Ascending aorta (tissue), 2 donors: Measurements from ENCODE around the gene NRP2. TPM values are rescaled to one million over a fixed set of nuclear protein-coding genes. Genes with fewer than 3 reads are reported as not detected.

ENCODE experiments used
- DNase-seq, 2 donors: peaks; one replicate each; pipeline ENCODE4 v3.0.0-alpha.2; 2019; ENCODE audit warnings: low spot score in 2 of 2
- H3K27ac ChIP-seq, 2 donors: fragments of 200-600 bp; sonication (generic); one replicate each; pipeline ENCODE4 v1.5.1; 2016 to 2017; ENCODE audit warnings: mild to moderate bottlenecking in 1 of 2
- H3K27me3 ChIP-seq: fragments of 200-600 bp; sonication (generic); one replicate; pipeline ENCODE4 v1.5.1; 2017
- H3K36me3 ChIP-seq, 2 donors: fragments of 200-600 bp; sonication (generic); one replicate each; pipeline ENCODE4 v1.5.1; 2016
- H3K4me1 ChIP-seq, 2 donors: fragments of 200-600 bp; sonication (generic); one replicate each; pipeline ENCODE4 v1.5.1; 2016 to 2017; ENCODE audit warnings: mild to moderate bottlenecking in 1 of 2
- H3K4me3 ChIP-seq, 2 donors: fragments of 200-600 bp; sonication (generic); one replicate each; pipeline ENCODE4 v1.5.1; 2016 to 2017; ENCODE audit warnings: mild to moderate bottlenecking in 1 of 2
- H3K9me3 ChIP-seq, 2 donors: fragments of 200-600 bp; sonication (generic); one replicate each; pipeline ENCODE4 v1.5.1; 2016
- CTCF ChIP-seq, 3 experiments: fragments of 200-600 bp in 2 of 3; fragments of 450-650 bp in 1 of 3; sonication (generic) in 2 of 3; IDR thresholded peaks; one replicate each; pipeline ENCODE4 v1.5.1; 2016 to 2019; ENCODE audit warnings: antibody characterized with exemption in 3 of 3, mild to moderate bottlenecking in 1 of 3, moderate library complexity in 1 of 3
- intact Hi-C: fragments of 100-400 bp; cut with DNase I; formaldehyde crosslinking; loops from one replicate; pipeline ENCODE4 v1.15.1; 2023
- total RNA-seq: library from RNA; depleted of rRNA; stranded (reverse); fragments of >200 nt; gene quantifications from one replicate; pipeline ENCODE4 v1.1.0, GENCODE V29; 2016

The NRP2 gene
- total RNA-seq, 1 donor from 2014 or later: 39.7 TPM

GRCh38 chr2:205743137-205743536, 60.8 kb downstream of the NRP2 start:
- no peak for DNase-seq
- TF ChIP-seq CTCF (IDR thresholded peaks at IDR 0.05): no peak
- intact Hi-C loops: no loop called here
- H3K36me3 ChIP-seq: peaks cover 30 to 41% of the 10 kb centered on the region in 2 donors
- no peaks in the 10 kb centered on the region for H3K4me1 ChIP-seq
- H3K27me3 ChIP-seq: no peaks in the 10 kb centered on the region
- H3K9me3 ChIP-seq: no peaks in the 10 kb centered on the region
- H3K27ac ChIP-seq: no peak overlapping the region
- no peak overlapping the region for H3K4me3 ChIP-seq

GRCh38 chr2:205744074-205744591, 61.8 kb downstream of the NRP2 start:
- no peak for DNase-seq
- intact Hi-C loops: no loop called here
- peaks cover 26 to 41% of the 10 kb centered on the region in 2 donors for H3K36me3 ChIP-seq
- no peak for TF ChIP-seq CTCF (IDR thresholded peaks at IDR 0.05)
- H3K4me3 ChIP-seq: no peak overlapping the region
- no peaks in the 10 kb centered on the region for H3K27me3 ChIP-seq
- no peaks in the 10 kb centered on the region for H3K9me3 ChIP-seq
- H3K27ac ChIP-seq: no peak overlapping the region
- no peaks in the 10 kb centered on the region for H3K4me1 ChIP-seq

GRCh38 chr2:205745661-205746419, 63.5 kb downstream of the NRP2 start:
- no peak for TF ChIP-seq CTCF (IDR thresholded peaks at IDR 0.05)
- DNase-seq: no peak
- intact Hi-C loops: no loop called here
- H3K36me3 ChIP-seq: peaks cover 20 to 34% of the 10 kb centered on the region in 2 donors
- no peak overlapping the region for H3K27ac ChIP-seq
- no peaks in the 10 kb centered on the region for H3K27me3 ChIP-seq
- no peaks in the 10 kb centered on the region for H3K9me3 ChIP-seq
- H3K4me3 ChIP-seq: no peak overlapping the region
- no peaks in the 10 kb centered on the region for H3K4me1 ChIP-seq

- Histone ChIP-seq H3K4me1 (peaks cover 0 to 1% of the 10 kb centered on the region in 2 donors), H3K27ac (no peak overlapping the region), H3K9me3 (no peaks in the 10 kb centered on the region), H3K36me3 (peaks cover 16 to 28% of the 10 kb centered on the region in 2 donors), H3K4me3 (no peak overlapping the region), H3K27me3 (no peaks in the 10 kb centered on the region)
- no peak for DNase-seq
- no peak for TF ChIP-seq CTCF (IDR thresholded peaks at IDR 0.05)
- intact Hi-C loops: no loop called here
Measured at GRCh38 chr2:205746420-205746785, 64.1 kb downstream of the NRP2 start.

GRCh38 chr2:205747829-205748386, 65.6 kb downstream of the NRP2 start:
- intact Hi-C loops: no loop called here
- TF ChIP-seq CTCF (IDR thresholded peaks at IDR 0.05): no peak
- peaks cover 0 to 5% of the 10 kb centered on the region in 2 donors for H3K4me1 ChIP-seq
- no peak overlapping the region for H3K27ac ChIP-seq
- DNase-seq: no peak
- H3K4me3 ChIP-seq: no peak overlapping the region
- H3K27me3 ChIP-seq: no peaks in the 10 kb centered on the region
- peaks cover 10 to 21% of the 10 kb centered on the region in 2 donors for H3K36me3 ChIP-seq
- no peaks in the 10 kb centered on the region for H3K9me3 ChIP-seq
